Nephron (organoid): ENCODE measurements around the gene NFATC2.
A peak's percentile ranks its signal among the peaks of the same experiment; 100 is the strongest.

Experiments
- H3K27ac Mint-ChIP-seq, 3 experiments: 2 replicates each; pipeline ENCODE4 v1.8.0; 2020; ENCODE audit warnings: mixed read lengths in 3 of 3, mild to moderate bottlenecking in 2 of 3, moderate library complexity in 1 of 3
- H3K27me3 Mint-ChIP-seq: 2 replicates; pipeline ENCODE4 v1.8.0; 2021; ENCODE audit warnings: low read depth, mild to moderate bottlenecking, moderate library complexity, mixed read lengths
- H3K36me3 Mint-ChIP-seq: 2 replicates; pipeline ENCODE4 v1.8.0; 2020; ENCODE audit warnings: low read depth, mixed read lengths
- H3K4me1 Mint-ChIP-seq: 2 replicates; pipeline ENCODE4 v1.8.0; 2020; ENCODE audit warnings: mixed read lengths
- H3K4me3 Mint-ChIP-seq, 3 experiments: 2 replicates each; pipeline ENCODE4 v1.8.0; 2020; ENCODE audit warnings: mild to moderate bottlenecking in 3 of 3, mixed read lengths in 3 of 3, moderate library complexity in 2 of 3
- H3K9me3 Mint-ChIP-seq: 2 replicates; pipeline ENCODE4 v1.8.0; 2020; ENCODE audit warnings: mixed read lengths
- CTCF ChIP-seq, 3 experiments: fragments of 200-600 bp; sonication (generic); IDR thresholded peaks; one replicate each; pipeline ENCODE4 v1.5.0; 2021; ENCODE audit warnings: antibody characterized with exemption in 3 of 3; ENCODE audit not compliant: unreplicated experiment in 3 of 3

The NFATC2 gene

GRCh38 chr20:51473256-51473655 is 69.3 kb downstream of the NFATC2 start:
- Mint-ChIP-seq H3K36me3 (peaks cover 6% of the 10 kb centered on the region), H3K9me3 (peaks cover 14% of the 10 kb centered on the region), H3K4me3 (no peak overlapping the region), H3K27ac (no peak overlapping the region), H3K27me3 (no peaks in the 10 kb centered on the region), H3K4me1 (peaks cover 24% of the 10 kb centered on the region)
- no peak for TF ChIP-seq CTCF (IDR thresholded peaks at IDR 0.05; ENCODE audit: unreplicated experiment in 3 of 3)

GRCh38 chr20:51470907-51471411 is 71.6 kb downstream of the NFATC2 start:
- no peak overlapping the region for H3K27ac Mint-ChIP-seq
- no peak overlapping the region for H3K4me3 Mint-ChIP-seq
- TF ChIP-seq CTCF (IDR thresholded peaks at IDR 0.05; ENCODE audit: unreplicated experiment in 3 of 3) = no peak
- H3K36me3 Mint-ChIP-seq = no peaks in the 10 kb centered on the region
- peaks cover 3% of the 10 kb centered on the region for H3K9me3 Mint-ChIP-seq
- H3K4me1 Mint-ChIP-seq = peaks cover 30% of the 10 kb centered on the region
- H3K27me3 Mint-ChIP-seq = no peaks in the 10 kb centered on the region

GRCh38 chr20:51470499-51470820 is 72.1 kb downstream of the NFATC2 start:
- Mint-ChIP-seq H3K9me3 (no peaks in the 10 kb centered on the region), H3K4me3 (no peak overlapping the region)

GRCh38 chr20:51469578-51470498 is 72.7 kb downstream of the NFATC2 start:
- H3K27me3 Mint-ChIP-seq = peaks cover 6% of the 10 kb centered on the region
- H3K4me1 Mint-ChIP-seq = peaks cover 23% of the 10 kb centered on the region
- H3K4me3 Mint-ChIP-seq = no peak overlapping the region
- H3K9me3 Mint-ChIP-seq = no peaks in the 10 kb centered on the region
- no peak for TF ChIP-seq CTCF (IDR thresholded peaks at IDR 0.05; ENCODE audit: unreplicated experiment in 3 of 3)
- no peaks in the 10 kb centered on the region for H3K36me3 Mint-ChIP-seq
- H3K27ac Mint-ChIP-seq = peak overlapping the region in 2 of 3 experiments; percentile 17 to 32

More at GRCh38 chr20:51470499-51470820, 72.1 kb downstream of the NFATC2 start:
- H3K36me3 Mint-ChIP-seq = no peaks in the 10 kb centered on the region
- peaks cover 2% of the 10 kb centered on the region for H3K27me3 Mint-ChIP-seq
- peak overlapping the region in 1 of 3 experiments; percentile 17 for H3K27ac Mint-ChIP-seq
- peaks cover 26% of the 10 kb centered on the region for H3K4me1 Mint-ChIP-seq
- no peak for TF ChIP-seq CTCF (IDR thresholded peaks at IDR 0.05; ENCODE audit: unreplicated experiment in 3 of 3)

- H3K4me3 Mint-ChIP-seq = no peak overlapping the region
- no peak for TF ChIP-seq CTCF (IDR thresholded peaks at IDR 0.05; ENCODE audit: unreplicated experiment in 3 of 3)
- H3K36me3 Mint-ChIP-seq = no peaks in the 10 kb centered on the region
- H3K4me1 Mint-ChIP-seq = peaks cover 28% of the 10 kb centered on the region
- H3K27ac Mint-ChIP-seq = peak overlapping the region in 1 of 3 experiments; percentile 17
- no peaks in the 10 kb centered on the region for H3K9me3 Mint-ChIP-seq
- H3K27me3 Mint-ChIP-seq = peaks cover 6% of the 10 kb centered on the region
These were observed 73.5 kb downstream of the NFATC2 start for GRCh38 chr20:51469046-51469445.
